Measurements from ENCODE around the gene CEACAM1. TPM values are rescaled to one million over a fixed set of nuclear protein-coding genes. Genes with fewer than 3 reads are reported as not detected.

The CEACAM1 gene
- total RNA-seq, 1 experiment from 2014 or later = 2.0 TPM

DNA sequence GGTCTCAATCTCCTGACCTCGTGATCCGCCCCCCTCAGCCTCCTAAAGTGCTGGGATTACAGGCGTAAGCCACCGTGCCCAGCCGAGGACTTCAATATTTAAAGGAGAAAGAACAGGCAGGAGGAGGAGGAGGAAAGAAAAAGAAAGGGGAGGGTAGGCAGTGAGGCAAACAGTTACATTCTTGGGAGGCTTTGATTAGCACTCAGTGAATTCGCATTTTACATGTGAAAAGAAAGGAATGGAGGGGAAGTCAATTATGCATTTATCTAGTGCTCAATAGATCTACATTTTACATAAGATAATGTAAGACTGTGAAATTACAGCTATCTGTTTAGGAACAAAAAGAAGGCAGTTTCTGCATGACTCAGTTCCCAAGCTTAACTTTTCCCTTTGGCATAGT is 54.6 kb downstream of the CEACAM1 start:
- H3K27me3 Mint-ChIP-seq (ENCODE audit: low read depth) = no peaks in the 10 kb centered on the region
- H3K27ac Mint-ChIP-seq = peak overlapping the region; percentile 98
- peaks cover 64% of the 10 kb centered on the region for H3K4me1 Mint-ChIP-seq
- peaks cover 9% of the 10 kb centered on the region for H3K9me3 Mint-ChIP-seq
- H3K4me3 Mint-ChIP-seq = peak overlapping the region; percentile 12; the same call in 1 of the 2 replicates
- H3K36me3 Mint-ChIP-seq = no peaks in the 10 kb centered on the region
- ChIA-PET POLR2A (no interaction called here), CTCF (interaction anchor here (0.8 to 5.7 kb wide), 11 partner anchors 14 to 161 kb away, joined by 3 to 51 read pairs (median 6); partner anchors contain the start of gene CEACAM1)
- peak; percentile 80 for ATAC-seq
- peak; percentile 29 for DNase-seq (ENCODE audit: low spot score)
- 0 out of 2 replicates have a peak, but pooled peaks have one; percentile 37 for TF ChIP-seq SP1 (CRISPR knock-in tag; conservative IDR thresholded peaks at IDR 0.05)
- TF ChIP-seq, protein P1, sequence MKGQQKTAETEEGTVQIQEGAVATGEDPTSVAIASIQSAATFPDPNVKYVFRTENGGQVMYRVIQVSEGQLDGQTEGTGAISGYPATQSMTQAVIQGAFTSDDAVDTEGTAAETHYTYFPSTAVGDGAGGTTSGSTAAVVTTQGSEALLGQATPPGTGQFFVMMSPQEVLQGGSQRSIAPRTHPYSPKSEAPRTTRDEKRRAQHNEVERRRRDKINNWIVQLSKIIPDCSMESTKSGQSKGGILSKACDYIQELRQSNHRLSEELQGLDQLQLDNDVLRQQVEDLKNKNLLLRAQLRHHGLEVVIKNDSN (CRISPR knock-in tag; IDR thresholded peaks at IDR 0.05) = peak; percentile 26; the same call in 1 of the 2 replicates
- TF ChIP-seq, protein P2, sequence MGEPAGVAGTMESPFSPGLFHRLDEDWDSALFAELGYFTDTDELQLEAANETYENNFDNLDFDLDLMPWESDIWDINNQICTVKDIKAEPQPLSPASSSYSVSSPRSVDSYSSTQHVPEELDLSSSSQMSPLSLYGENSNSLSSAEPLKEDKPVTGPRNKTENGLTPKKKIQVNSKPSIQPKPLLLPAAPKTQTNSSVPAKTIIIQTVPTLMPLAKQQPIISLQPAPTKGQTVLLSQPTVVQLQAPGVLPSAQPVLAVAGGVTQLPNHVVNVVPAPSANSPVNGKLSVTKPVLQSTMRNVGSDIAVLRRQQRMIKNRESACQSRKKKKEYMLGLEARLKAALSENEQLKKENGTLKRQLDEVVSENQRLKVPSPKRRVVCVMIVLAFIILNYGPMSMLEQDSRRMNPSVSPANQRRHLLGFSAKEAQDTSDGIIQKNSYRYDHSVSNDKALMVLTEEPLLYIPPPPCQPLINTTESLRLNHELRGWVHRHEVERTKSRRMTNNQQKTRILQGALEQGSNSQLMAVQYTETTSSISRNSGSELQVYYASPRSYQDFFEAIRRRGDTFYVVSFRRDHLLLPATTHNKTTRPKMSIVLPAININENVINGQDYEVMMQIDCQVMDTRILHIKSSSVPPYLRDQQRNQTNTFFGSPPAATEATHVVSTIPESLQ (CRISPR knock-in tag; IDR thresholded peaks at IDR 0.05) = no peak
- TF ChIP-seq TCF7 (CRISPR knock-in tag; IDR thresholded peaks at IDR 0.05; ENCODE audit: low read depth) = no peak
- TF ChIP-seq ATF1 (CRISPR knock-in tag; IDR thresholded peaks at IDR 0.05) = no peak
- TF ChIP-seq TEAD1 (CRISPR knock-in tag; IDR thresholded peaks at IDR 0.05) = peak; percentile 80; the same call in 1 of the 2 replicates
- no peak for TF ChIP-seq ZNF416 (CRISPR knock-in tag; IDR thresholded peaks at IDR 0.05)
- TF ChIP-seq, protein P3, sequence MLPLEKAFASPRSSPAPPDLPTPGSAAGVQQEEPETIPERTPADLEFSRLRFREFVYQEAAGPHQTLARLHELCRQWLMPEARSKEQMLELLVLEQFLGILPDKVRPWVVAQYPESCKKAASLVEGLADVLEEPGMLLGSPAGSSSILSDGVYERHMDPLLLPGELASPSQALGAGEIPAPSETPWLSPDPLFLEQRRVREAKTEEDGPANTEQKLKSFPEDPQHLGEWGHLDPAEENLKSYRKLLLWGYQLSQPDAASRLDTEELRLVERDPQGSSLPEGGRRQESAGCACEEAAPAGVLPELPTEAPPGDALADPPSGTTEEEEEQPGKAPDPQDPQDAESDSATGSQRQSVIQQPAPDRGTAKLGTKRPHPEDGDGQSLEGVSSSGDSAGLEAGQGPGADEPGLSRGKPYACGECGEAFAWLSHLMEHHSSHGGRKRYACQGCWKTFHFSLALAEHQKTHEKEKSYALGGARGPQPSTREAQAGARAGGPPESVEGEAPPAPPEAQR (CRISPR knock-in tag; IDR thresholded peaks at IDR 0.05) = no peak
- TF ChIP-seq EMX1 (CRISPR knock-in tag; IDR thresholded peaks at IDR 0.05) = no peak
- TF ChIP-seq JUN (CRISPR knock-in tag; IDR thresholded peaks at IDR 0.05) = no peak
- no peak for TF ChIP-seq GABPB1 (CRISPR knock-in tag; IDR thresholded peaks at IDR 0.05)
- TF ChIP-seq, protein P4, sequence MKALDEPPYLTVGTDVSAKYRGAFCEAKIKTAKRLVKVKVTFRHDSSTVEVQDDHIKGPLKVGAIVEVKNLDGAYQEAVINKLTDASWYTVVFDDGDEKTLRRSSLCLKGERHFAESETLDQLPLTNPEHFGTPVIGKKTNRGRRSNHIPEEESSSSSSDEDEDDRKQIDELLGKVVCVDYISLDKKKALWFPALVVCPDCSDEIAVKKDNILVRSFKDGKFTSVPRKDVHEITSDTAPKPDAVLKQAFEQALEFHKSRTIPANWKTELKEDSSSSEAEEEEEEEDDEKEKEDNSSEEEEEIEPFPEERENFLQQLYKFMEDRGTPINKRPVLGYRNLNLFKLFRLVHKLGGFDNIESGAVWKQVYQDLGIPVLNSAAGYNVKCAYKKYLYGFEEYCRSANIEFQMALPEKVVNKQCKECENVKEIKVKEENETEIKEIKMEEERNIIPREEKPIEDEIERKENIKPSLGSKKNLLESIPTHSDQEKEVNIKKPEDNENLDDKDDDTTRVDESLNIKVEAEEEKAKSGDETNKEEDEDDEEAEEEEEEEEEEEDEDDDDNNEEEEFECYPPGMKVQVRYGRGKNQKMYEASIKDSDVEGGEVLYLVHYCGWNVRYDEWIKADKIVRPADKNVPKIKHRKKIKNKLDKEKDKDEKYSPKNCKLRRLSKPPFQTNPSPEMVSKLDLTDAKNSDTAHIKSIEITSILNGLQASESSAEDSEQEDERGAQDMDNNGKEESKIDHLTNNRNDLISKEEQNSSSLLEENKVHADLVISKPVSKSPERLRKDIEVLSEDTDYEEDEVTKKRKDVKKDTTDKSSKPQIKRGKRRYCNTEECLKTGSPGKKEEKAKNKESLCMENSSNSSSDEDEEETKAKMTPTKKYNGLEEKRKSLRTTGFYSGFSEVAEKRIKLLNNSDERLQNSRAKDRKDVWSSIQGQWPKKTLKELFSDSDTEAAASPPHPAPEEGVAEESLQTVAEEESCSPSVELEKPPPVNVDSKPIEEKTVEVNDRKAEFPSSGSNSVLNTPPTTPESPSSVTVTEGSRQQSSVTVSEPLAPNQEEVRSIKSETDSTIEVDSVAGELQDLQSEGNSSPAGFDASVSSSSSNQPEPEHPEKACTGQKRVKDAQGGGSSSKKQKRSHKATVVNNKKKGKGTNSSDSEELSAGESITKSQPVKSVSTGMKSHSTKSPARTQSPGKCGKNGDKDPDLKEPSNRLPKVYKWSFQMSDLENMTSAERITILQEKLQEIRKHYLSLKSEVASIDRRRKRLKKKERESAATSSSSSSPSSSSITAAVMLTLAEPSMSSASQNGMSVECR (CRISPR knock-in tag; IDR thresholded peaks at IDR 0.05; ENCODE audit: borderline replicate concordance) = no peak
- TF ChIP-seq, protein P5, sequence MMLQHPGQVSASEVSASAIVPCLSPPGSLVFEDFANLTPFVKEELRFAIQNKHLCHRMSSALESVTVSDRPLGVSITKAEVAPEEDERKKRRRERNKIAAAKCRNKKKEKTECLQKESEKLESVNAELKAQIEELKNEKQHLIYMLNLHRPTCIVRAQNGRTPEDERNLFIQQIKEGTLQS (CRISPR knock-in tag; conservative IDR thresholded peaks at IDR 0.05) = no peak
- no peak for TF ChIP-seq ZNF263 (CRISPR knock-in tag; IDR thresholded peaks at IDR 0.05; ENCODE audit: low read depth)
- TF ChIP-seq ZBTB21 (CRISPR knock-in tag; IDR thresholded peaks at IDR 0.05; ENCODE audit: borderline replicate concordance) = no peak
- TF ChIP-seq NR1H2 (CRISPR knock-in tag; IDR thresholded peaks at IDR 0.05) = no peak
- TF ChIP-seq FOXP1 (CRISPR knock-in tag; IDR thresholded peaks at IDR 0.05; ENCODE audit: borderline replicate concordance) = no peak
- TF ChIP-seq, protein P6, sequence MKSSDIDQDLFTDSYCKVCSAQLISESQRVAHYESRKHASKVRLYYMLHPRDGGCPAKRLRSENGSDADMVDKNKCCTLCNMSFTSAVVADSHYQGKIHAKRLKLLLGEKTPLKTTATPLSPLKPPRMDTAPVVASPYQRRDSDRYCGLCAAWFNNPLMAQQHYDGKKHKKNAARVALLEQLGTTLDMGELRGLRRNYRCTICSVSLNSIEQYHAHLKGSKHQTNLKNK (CRISPR knock-in tag; IDR thresholded peaks at IDR 0.05) = no peak
- TF ChIP-seq ELF4 (CRISPR knock-in tag; IDR thresholded peaks at IDR 0.05; ENCODE audit: low read depth) = no peak
- TF ChIP-seq ZNF232 (CRISPR knock-in tag; IDR thresholded peaks at IDR 0.05) = peak; percentile 70; the same call in 1 of the 2 replicates
- TF ChIP-seq, protein P7, sequence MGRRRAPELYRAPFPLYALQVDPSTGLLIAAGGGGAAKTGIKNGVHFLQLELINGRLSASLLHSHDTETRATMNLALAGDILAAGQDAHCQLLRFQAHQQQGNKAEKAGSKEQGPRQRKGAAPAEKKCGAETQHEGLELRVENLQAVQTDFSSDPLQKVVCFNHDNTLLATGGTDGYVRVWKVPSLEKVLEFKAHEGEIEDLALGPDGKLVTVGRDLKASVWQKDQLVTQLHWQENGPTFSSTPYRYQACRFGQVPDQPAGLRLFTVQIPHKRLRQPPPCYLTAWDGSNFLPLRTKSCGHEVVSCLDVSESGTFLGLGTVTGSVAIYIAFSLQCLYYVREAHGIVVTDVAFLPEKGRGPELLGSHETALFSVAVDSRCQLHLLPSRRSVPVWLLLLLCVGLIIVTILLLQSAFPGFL (CRISPR knock-in tag; IDR thresholded peaks at IDR 0.05; ENCODE audit: borderline replicate concordance) = no peak
- TF ChIP-seq GTF2I (CRISPR knock-in tag; conservative IDR thresholded peaks at IDR 0.05) = no peak
- TF ChIP-seq HMGA2 (CRISPR knock-in tag; IDR thresholded peaks at IDR 0.05) = no peak
- no peak for TF ChIP-seq ZNF138 (CRISPR knock-in tag; conservative IDR thresholded peaks at IDR 0.05)
- TF ChIP-seq, protein P8, sequence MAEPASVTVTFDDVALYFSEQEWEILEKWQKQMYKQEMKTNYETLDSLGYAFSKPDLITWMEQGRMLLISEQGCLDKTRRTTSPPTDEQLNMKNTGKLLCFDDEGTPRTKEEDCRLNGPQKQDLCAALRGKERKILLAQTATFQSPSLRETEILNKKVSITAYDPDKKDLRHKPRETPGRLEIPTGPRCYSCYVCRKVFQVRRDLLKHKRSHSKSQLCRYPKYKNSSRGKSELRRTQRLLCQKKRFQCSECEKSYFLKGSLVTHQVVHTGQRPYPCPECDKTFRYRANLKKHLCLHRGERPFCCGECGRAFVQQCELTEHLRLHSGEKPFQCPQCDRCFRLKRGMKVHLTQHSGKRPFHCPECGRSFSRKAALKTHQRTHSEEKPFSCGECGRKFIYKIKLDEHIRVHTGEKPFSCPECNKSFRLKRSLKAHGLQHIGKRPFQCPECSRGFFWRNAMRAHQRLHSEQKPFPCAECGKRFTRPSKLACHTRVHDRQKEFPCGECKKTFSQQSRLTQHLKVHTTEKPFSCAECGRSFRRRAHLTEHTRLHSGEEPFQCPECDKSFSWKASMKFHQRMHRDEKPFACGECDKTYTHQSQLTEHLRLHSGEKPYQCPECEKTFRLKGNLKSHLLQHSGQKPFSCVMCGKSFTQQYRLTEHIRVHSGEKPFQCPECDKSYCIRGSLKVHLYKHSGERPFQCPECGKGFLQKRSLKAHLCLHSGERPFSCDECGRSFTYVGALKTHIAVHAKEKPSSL (CRISPR knock-in tag; conservative IDR thresholded peaks at IDR 0.05) = no peak

Measured in WTC11 (cell line).